ENCODE results near the gene SUN5. TPM values are rescaled to one million over a fixed set of nuclear protein-coding genes. Genes with fewer than 3 reads are reported as not detected.

SUN5 gene
- total RNA-seq, 1 experiment from 2014 or later, result not detected

DNA sequence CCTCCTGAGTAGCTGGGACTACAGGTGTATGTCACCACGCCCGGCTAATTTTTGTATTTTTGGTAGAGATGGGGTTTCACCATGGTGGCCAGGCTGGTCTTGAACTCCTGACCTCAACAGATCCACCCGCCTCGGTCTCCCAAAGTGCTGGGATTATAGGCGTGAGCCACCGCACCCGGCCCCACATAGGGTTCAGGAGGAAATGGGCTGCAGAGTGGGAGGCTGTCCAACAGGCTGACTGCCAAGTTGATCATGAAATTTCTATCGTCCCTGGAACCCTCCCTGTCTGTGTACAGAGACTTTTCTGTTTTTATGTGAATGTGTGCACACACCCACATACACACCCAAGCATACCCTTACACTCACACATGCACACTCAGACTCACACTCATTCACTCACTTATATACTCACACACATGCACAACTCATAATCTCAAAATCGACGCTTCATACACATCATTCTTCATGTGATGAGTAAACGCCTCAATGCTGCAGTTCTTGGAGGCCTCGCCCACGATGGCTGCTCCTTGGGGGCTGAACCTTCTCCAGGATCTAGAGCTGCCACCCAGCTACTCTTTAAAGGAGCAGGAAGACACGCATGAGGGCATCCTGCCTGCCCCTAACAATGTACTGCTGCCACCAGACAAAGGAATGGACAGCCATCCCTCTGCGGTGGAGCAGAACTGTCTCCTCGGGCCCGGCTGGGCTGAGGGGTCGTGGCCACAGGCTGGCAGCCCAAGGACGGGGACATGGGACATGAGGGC is 35.6 kb downstream of the SUN5 start:
- Histone ChIP-seq H3K36me3 (ENCODE audit: insufficient read depth, low read length) (no peaks in the 10 kb centered on the region), H3K27me3 (ENCODE audit: low read length) (no peaks in the 10 kb centered on the region), H3K79me2 (ENCODE audit: low read length) (no peaks in the 10 kb centered on the region), H3K9me3 (ENCODE audit: low read length) (no peaks in the 10 kb centered on the region), H3K27ac (ENCODE audit: low read length) (no peak overlapping the region), H3K4me3 (ENCODE audit: low read length) (no peak overlapping the region), H2AFZ (ENCODE audit: low read length) (no peak overlapping the region), H3K4me1 (ENCODE audit: low read length) (peaks cover 9% of the 10 kb centered on the region), H3K9me2 (replicated peaks; ENCODE audit: insufficient read depth, low read length) (no peaks in the 10 kb centered on the region), H3K4me2 (ENCODE audit: low read depth, low read length, poor library complexity, severe bottlenecking) (no peak overlapping the region), H3K9ac (ENCODE audit: low read length) (no peak overlapping the region), H4K20me1 (ENCODE audit: insufficient read depth, low read depth, low read length) (no peaks in the 10 kb centered on the region)
- DNase-seq, result no peak

DNA sequence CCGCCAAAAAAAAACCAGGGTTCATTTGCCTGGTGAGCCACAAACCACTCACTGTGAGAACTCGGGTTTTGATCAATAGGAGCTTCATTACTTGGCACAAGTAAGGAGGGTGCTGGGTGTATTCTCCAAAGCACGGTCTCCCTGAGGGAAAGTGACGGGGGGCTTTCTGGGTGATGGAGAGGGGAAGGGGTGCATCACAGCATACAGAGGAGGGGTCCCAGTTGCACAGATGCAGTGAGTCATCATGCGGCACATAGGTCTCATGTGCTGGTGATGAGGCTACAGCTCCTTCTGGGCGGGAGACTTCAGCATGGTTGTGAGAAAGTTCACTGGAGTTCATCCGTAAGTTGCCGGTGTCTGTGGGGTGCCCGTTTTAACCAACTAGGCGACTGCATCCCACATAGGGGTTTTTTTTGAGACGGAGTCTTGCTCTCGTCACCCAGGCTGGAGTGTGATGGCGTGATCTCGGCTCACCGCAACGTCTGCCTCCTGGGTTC is 36.2 kb downstream of the SUN5 start:
- Histone ChIP-seq H3K9me2 (replicated peaks; ENCODE audit: insufficient read depth, low read length) (no peaks in the 10 kb centered on the region), H3K36me3 (ENCODE audit: insufficient read depth, low read length) (no peaks in the 10 kb centered on the region), H3K27me3 (ENCODE audit: low read length) (no peaks in the 10 kb centered on the region), H3K9me3 (ENCODE audit: low read length) (no peaks in the 10 kb centered on the region), H3K4me1 (ENCODE audit: low read length) (peaks cover 9% of the 10 kb centered on the region), H3K79me2 (ENCODE audit: low read length) (no peaks in the 10 kb centered on the region), H3K27ac (ENCODE audit: low read length) (no peak overlapping the region), H3K4me3 (ENCODE audit: low read length) (no peak overlapping the region), H4K20me1 (ENCODE audit: insufficient read depth, low read depth, low read length) (no peaks in the 10 kb centered on the region), H2AFZ (ENCODE audit: low read length) (no peak overlapping the region), H3K4me2 (ENCODE audit: low read depth, low read length, poor library complexity, severe bottlenecking) (no peak overlapping the region), H3K9ac (ENCODE audit: low read length) (no peak overlapping the region)
- no peak for DNase-seq

DNA sequence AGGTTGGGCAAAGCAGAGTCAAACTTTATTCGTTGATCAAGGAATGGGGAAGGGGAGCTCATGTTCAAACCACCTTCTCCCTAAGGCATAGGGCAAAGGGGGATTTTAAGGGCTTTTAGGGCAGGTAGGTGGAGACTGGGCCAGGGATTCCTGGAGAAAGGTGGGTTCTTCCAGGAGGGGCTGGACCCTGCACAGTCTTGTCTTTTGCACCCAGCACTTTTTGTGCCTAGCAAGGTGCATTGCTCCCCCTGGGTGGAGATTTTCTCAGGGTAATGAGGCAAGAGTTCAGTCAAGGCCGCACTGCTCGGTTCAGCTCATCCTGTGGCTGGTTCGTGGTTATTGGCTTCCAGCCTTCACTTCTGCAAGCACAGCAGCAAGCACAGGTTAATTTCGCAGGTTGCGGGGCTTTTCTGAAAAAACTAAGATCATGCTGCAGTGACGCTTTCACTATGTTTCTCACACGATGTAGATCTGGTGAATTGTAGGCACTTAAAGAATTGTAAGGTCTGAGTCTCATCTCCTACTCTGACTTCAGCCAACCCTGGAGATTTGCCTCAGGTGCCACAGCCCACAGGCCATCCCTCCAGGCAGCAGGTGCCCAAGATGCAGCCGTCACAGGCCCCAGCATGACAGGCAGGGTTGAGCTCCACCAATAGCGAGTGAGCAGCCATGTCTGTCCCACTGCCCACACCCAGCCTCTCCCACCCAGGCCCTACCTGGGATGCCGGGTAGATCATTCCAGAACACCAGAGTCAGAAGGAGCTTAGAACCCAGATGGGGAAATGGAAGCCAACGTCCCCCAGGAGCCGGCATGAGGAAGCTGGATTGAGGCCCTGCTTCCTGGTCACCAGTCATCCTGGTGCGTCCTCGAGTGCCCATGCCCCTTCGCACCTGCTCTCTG is 37.1 kb downstream of the SUN5 start:
- Histone ChIP-seq H3K27ac (ENCODE audit: low read length) (no peak overlapping the region), H3K4me3 (ENCODE audit: low read length) (no peak overlapping the region), H2AFZ (ENCODE audit: low read length) (no peak overlapping the region)

DNA sequence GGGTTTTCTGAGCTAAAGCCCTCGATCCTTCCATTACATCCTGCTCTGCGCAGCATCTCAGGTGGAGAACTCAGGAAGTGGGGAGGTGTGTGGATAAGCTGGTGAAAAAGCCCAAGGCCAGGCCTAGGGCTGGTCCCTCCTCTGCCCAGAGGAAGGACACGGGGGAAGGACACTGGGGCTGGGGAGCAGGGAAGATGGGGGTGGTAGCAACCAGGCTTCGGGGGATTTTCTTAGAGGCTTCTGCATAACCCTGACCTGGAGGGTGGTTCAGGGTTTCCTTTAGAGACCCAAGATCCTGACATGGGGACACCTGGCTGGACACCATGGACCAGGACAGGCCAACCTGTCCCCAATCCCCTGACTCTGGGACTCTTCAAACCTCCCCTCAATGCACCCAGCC is 37.9 kb downstream of the SUN5 start:
- no peak for DNase-seq
- no peak overlapping the region for H3K4me3 ChIP-seq (ENCODE audit: low read length)
- no peaks in the 10 kb centered on the region for H3K9me2 ChIP-seq (replicated peaks; ENCODE audit: insufficient read depth, low read length)
- H3K9me3 ChIP-seq (ENCODE audit: low read length), result no peaks in the 10 kb centered on the region
- H2AFZ ChIP-seq (ENCODE audit: low read length), result no peak overlapping the region
- no peaks in the 10 kb centered on the region for H3K4me1 ChIP-seq (ENCODE audit: low read length)
- H3K36me3 ChIP-seq (ENCODE audit: insufficient read depth, low read length), result no peaks in the 10 kb centered on the region
- no peak overlapping the region for H3K4me2 ChIP-seq (ENCODE audit: low read depth, low read length, poor library complexity, severe bottlenecking)
- no peaks in the 10 kb centered on the region for H3K27me3 ChIP-seq (ENCODE audit: low read length)
- no peaks in the 10 kb centered on the region for H4K20me1 ChIP-seq (ENCODE audit: insufficient read depth, low read depth, low read length)
- H3K9ac ChIP-seq (ENCODE audit: low read length), result no peak overlapping the region
- H3K27ac ChIP-seq (ENCODE audit: low read length), result no peak overlapping the region
- H3K79me2 ChIP-seq (ENCODE audit: low read length), result no peaks in the 10 kb centered on the region

More for the DNA sequence above, 37.1 kb downstream of the SUN5 start:
- Histone ChIP-seq H3K4me2 (ENCODE audit: low read depth, low read length, poor library complexity, severe bottlenecking) (no peak overlapping the region), H3K9me2 (replicated peaks; ENCODE audit: insufficient read depth, low read length) (no peaks in the 10 kb centered on the region), H3K27me3 (ENCODE audit: low read length) (no peaks in the 10 kb centered on the region), H3K9me3 (ENCODE audit: low read length) (no peaks in the 10 kb centered on the region), H3K9ac (ENCODE audit: low read length) (no peak overlapping the region), H3K4me1 (ENCODE audit: low read length) (peaks cover 6% of the 10 kb centered on the region), H3K79me2 (ENCODE audit: low read length) (no peaks in the 10 kb centered on the region), H4K20me1 (ENCODE audit: insufficient read depth, low read depth, low read length) (no peaks in the 10 kb centered on the region), H3K36me3 (ENCODE audit: insufficient read depth, low read length) (no peaks in the 10 kb centered on the region)
- DNase-seq, result no peak

DNA sequence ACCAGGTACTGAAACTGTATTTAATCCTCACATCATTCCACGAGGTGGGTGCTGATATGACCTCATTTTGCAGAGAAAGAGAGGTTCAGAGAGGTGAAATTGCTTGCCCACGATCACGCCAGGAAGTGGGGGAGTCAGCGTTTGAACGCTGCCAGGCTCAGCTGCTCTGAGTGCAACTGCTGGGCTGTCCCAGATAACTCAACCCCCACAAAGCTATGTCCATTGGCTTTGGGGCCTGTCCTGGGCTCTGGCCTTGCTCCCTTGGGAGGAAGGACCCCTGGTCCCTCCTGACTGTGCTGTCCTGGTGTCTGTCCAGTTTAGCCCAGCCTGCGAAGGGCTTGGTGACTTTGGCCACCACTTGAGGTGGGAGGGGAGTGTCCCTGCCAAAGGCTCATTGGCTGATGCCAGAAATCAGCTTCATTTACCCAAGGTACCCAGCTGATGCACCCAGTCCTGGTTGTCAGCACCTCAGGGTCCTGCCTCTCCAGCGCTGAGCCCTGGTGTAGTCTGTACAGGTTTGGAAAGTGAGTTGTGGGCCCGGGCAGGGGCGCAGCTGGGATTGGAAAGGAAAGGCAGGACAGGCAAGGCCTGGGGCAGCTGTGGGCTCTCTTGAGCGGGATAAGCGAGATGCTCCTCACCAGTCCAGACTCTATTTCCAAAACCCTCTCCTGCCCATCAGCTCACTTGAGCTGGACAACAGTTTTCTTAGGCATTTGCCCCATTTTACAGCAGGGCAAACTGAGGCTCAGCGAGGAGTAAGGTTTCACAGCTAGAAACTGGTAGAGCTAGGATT is 38.5 kb downstream of the SUN5 start:
- H3K9ac ChIP-seq (ENCODE audit: low read length), result no peak overlapping the region
- no peaks in the 10 kb centered on the region for H4K20me1 ChIP-seq (ENCODE audit: insufficient read depth, low read depth, low read length)
- no peak overlapping the region for H2AFZ ChIP-seq (ENCODE audit: low read length)
- H3K9me3 ChIP-seq (ENCODE audit: low read length), result no peaks in the 10 kb centered on the region
- H3K9me2 ChIP-seq (replicated peaks; ENCODE audit: insufficient read depth, low read length), result no peaks in the 10 kb centered on the region
- no peaks in the 10 kb centered on the region for H3K4me1 ChIP-seq (ENCODE audit: low read length)
- H3K79me2 ChIP-seq (ENCODE audit: low read length), result no peaks in the 10 kb centered on the region
- no peak overlapping the region for H3K4me3 ChIP-seq (ENCODE audit: low read length)
- no peaks in the 10 kb centered on the region for H3K36me3 ChIP-seq (ENCODE audit: insufficient read depth, low read length)
- DNase-seq, result no peak
- H3K27me3 ChIP-seq (ENCODE audit: low read length), result no peaks in the 10 kb centered on the region
- H3K27ac ChIP-seq (ENCODE audit: low read length), result no peak overlapping the region
- no peak overlapping the region for H3K4me2 ChIP-seq (ENCODE audit: low read depth, low read length, poor library complexity, severe bottlenecking)

DNA sequence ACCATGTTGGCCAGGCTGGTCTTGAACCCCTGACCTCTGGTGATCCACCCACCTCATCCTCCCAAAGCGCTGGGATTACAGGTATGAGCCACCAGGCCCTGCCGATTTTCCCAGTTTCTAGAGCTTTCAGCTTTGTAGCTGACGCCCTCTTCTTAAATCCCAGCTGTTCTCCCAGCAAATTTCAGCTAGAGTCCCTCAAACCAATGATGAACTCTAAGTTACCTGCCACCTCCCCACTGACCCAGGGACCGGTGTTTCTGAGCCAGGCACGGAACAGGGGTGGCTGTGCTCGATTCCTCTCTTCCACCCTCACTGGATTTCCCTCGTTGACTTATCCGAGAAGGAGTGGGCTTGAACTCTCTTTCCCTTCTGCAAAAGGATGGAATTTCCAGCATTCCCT is 39.1 kb downstream of the SUN5 start:
- Histone ChIP-seq H3K27me3 (ENCODE audit: low read length) (no peaks in the 10 kb centered on the region), H3K4me1 (ENCODE audit: low read length) (no peaks in the 10 kb centered on the region), H3K4me2 (ENCODE audit: low read depth, low read length, poor library complexity, severe bottlenecking) (no peak overlapping the region), H4K20me1 (ENCODE audit: insufficient read depth, low read depth, low read length) (no peaks in the 10 kb centered on the region), H3K27ac (ENCODE audit: low read length) (no peak overlapping the region), H2AFZ (ENCODE audit: low read length) (no peak overlapping the region), H3K36me3 (ENCODE audit: insufficient read depth, low read length) (no peaks in the 10 kb centered on the region), H3K4me3 (ENCODE audit: low read length) (no peak overlapping the region), H3K9me3 (ENCODE audit: low read length) (no peaks in the 10 kb centered on the region), H3K9ac (ENCODE audit: low read length) (no peak overlapping the region), H3K9me2 (replicated peaks; ENCODE audit: insufficient read depth, low read length) (no peaks in the 10 kb centered on the region), H3K79me2 (ENCODE audit: low read length) (no peaks in the 10 kb centered on the region)
- no peak for DNase-seq

DNA sequence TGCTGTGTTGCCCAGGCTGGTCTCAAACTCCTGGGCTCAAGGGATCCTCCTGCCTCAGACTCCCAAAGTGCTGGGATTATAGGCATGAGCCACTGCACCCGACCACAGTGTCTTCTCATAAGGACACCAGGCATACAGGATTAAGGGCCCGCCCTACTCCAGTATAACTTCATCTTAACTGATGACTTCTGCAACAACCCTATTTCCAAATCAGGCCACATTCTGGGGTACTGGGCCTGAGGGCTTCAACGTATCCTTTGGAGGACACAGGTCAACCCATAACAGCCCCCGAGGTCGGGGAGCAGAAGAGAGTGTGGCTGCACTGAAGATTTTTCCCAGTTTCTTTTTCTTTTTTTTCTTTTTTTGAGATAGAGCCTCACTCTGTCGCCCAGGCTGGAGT is 39.7 kb downstream of the SUN5 start:
- no peak overlapping the region for H2AFZ ChIP-seq (ENCODE audit: low read length)
- H3K36me3 ChIP-seq (ENCODE audit: insufficient read depth, low read length), result no peaks in the 10 kb centered on the region
- no peaks in the 10 kb centered on the region for H3K4me1 ChIP-seq (ENCODE audit: low read length)
- H3K9ac ChIP-seq (ENCODE audit: low read length), result no peak overlapping the region
- H3K9me2 ChIP-seq (replicated peaks; ENCODE audit: insufficient read depth, low read length), result no peaks in the 10 kb centered on the region
- no peaks in the 10 kb centered on the region for H3K9me3 ChIP-seq (ENCODE audit: low read length)
- no peak for DNase-seq
- no peak overlapping the region for H3K27ac ChIP-seq (ENCODE audit: low read length)
- no peaks in the 10 kb centered on the region for H3K27me3 ChIP-seq (ENCODE audit: low read length)
- H4K20me1 ChIP-seq (ENCODE audit: insufficient read depth, low read depth, low read length), result no peaks in the 10 kb centered on the region
- H3K4me2 ChIP-seq (ENCODE audit: low read depth, low read length, poor library complexity, severe bottlenecking), result no peak overlapping the region
- H3K4me3 ChIP-seq (ENCODE audit: low read length), result no peak overlapping the region
- no peaks in the 10 kb centered on the region for H3K79me2 ChIP-seq (ENCODE audit: low read length)

DNA sequence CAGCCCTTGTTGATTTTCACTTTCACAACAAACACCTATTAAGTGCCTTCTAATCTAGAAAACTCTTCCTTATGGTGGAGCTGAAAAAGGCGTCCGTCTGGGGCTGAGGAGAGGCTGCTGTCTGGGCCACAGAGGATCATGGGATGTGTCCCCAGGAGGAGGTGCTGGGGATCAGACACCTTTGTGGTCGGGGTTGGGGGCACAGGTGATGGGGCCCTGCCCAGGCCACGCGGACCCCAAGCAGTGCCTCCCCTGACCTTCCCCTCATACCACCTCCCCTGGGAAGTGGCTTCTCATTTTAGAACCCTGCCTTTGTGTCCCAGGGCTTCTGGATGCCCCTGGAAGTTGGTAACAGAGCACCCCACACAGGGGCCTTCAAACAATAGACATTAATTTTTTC is 41.1 kb downstream of the SUN5 start:
- H4K20me1 ChIP-seq (ENCODE audit: insufficient read depth, low read depth, low read length), result no peaks in the 10 kb centered on the region
- H3K79me2 ChIP-seq (ENCODE audit: low read length), result no peaks in the 10 kb centered on the region
- H3K4me3 ChIP-seq (ENCODE audit: low read length), result no peak overlapping the region
- H3K9me3 ChIP-seq (ENCODE audit: low read length), result no peaks in the 10 kb centered on the region
- no peaks in the 10 kb centered on the region for H3K27me3 ChIP-seq (ENCODE audit: low read length)
- H3K9ac ChIP-seq (ENCODE audit: low read length), result no peak overlapping the region
- H3K4me2 ChIP-seq (ENCODE audit: low read depth, low read length, poor library complexity, severe bottlenecking), result no peak overlapping the region
- no peak for DNase-seq
- H2AFZ ChIP-seq (ENCODE audit: low read length), result no peak overlapping the region
- H3K27ac ChIP-seq (ENCODE audit: low read length), result no peak overlapping the region
- H3K36me3 ChIP-seq (ENCODE audit: insufficient read depth, low read length), result no peaks in the 10 kb centered on the region
- no peaks in the 10 kb centered on the region for H3K9me2 ChIP-seq (replicated peaks; ENCODE audit: insufficient read depth, low read length)
- no peaks in the 10 kb centered on the region for H3K4me1 ChIP-seq (ENCODE audit: low read length)
